Measurements from ENCODE around the gene LTB4R2.

- no peak for TF ChIP-seq SMC3 (IDR thresholded peaks at IDR 0.05)
- TF ChIP-seq CTCF (IDR thresholded peaks at IDR 0.05), result no peak
- no peak for TF ChIP-seq PHF8 (IDR thresholded peaks at IDR 0.05; ENCODE audit: borderline replicate concordance, low read depth)
- no peak for TF ChIP-seq POLR2A (IDR thresholded peaks at IDR 0.05; ENCODE audit: low read length)
- TF ChIP-seq FOXS1 (CRISPR knock-in tag; IDR thresholded peaks at IDR 0.05), result no peak
Measured at GRCh38 chr14:24315807-24316596, 6.1 kb downstream of the LTB4R2 start.
